IMR-90 (cell line): ENCODE data around the gene SEC24B. TPM values are rescaled to one million over a fixed set of nuclear protein-coding genes. Genes with fewer than 3 reads are reported as not detected.

Experiments used
- ATAC-seq: fragments of 200-7000 bp; cut with Tn5 transposase; 2 replicates; pipeline ENCODE4 v1.9.1; 2020; ENCODE audit warnings: low read depth, mild to moderate bottlenecking, moderate library complexity
- BruUV-seq: library from RNA; stranded (reverse); fragments of 400-500 nt; replicated peaks from 2 replicates; lab custom pipeline; 2021; lab: Mats Ljungman, UMichigan
- CTCF ChIA-PET: fragments of 300-600 bp; formaldehyde crosslinking; extraction: SDS; loops from one replicate; lab custom pipeline; 2021; ENCODE audit warnings: antibody characterized with exemption; lab: Yijun Ruan, JAX
- POLR2A ChIA-PET: fragments of 300-600 bp; sonication (Branson Sonifier 250); formaldehyde crosslinking; loops from one replicate; lab custom pipeline; 2022; ENCODE audit warnings: antibody characterized with exemption; ENCODE audit not compliant: unreplicated experiment; lab: Charles Lee
- DNase-seq: peaks from one replicate; pipeline ENCODE4 v3.0.0; 2013
- H2AFZ ChIP-seq: replicated peaks from 2 replicates; pipeline ENCODE3; 2013; ENCODE audit warnings: low read length, mild to moderate bottlenecking; ENCODE audit not compliant: poor library complexity
- H2AK5ac ChIP-seq: 2 replicates; pipeline ENCODE4 v1.6.1; 2013; ENCODE audit warnings: low read depth, low read length, inconsistent platforms
- H2AK9ac ChIP-seq: replicated peaks from 2 replicates; pipeline ENCODE3; 2013; ENCODE audit warnings: mild to moderate bottlenecking, low read depth, low read length, moderate library complexity; ENCODE audit not compliant: poor library complexity
- H2BK120ac ChIP-seq: 2 replicates; pipeline ENCODE4 v1.6.1; 2013; ENCODE audit warnings: low read depth, low read length, inconsistent platforms
- H2BK15ac ChIP-seq: 3 replicates; pipeline ENCODE4 v1.6.1; 2013; ENCODE audit warnings: low read depth, low read length, inconsistent platforms
- H2BK20ac ChIP-seq: 2 replicates; pipeline ENCODE4 v1.6.1; 2013; ENCODE audit warnings: low read depth, mild to moderate bottlenecking, inconsistent platforms, low read length, moderate library complexity
- H2BK5ac ChIP-seq: 2 replicates; pipeline ENCODE4 v1.6.1; 2013; ENCODE audit warnings: mild to moderate bottlenecking, low read depth, low read length, inconsistent platforms; ENCODE audit not compliant: poor library complexity, severe bottlenecking
- H3K14ac ChIP-seq: replicated peaks from 2 replicates; pipeline ENCODE4 v1.6.1; 2013; ENCODE audit warnings: low read depth, low read length, inconsistent platforms
- H3K18ac ChIP-seq: 2 replicates; pipeline ENCODE4 v1.6.1; 2013; ENCODE audit warnings: low read depth, low read length, control low read depth
- H3K23ac ChIP-seq: 2 replicates; pipeline ENCODE4 v1.6.1; 2013; ENCODE audit warnings: low read depth, low read length, inconsistent platforms
- H3K27ac ChIP-seq: 2 replicates; pipeline ENCODE4 v1.5.1; 2013; ENCODE audit warnings: mild to moderate bottlenecking, control low read depth, low read length; ENCODE audit not compliant: insufficient read depth
- H3K27me3 ChIP-seq: 2 replicates; pipeline ENCODE4 v1.6.1; 2013; ENCODE audit warnings: low read length; ENCODE audit not compliant: control insufficient read depth, insufficient read depth
- H3K36me3 ChIP-seq: 2 replicates; pipeline ENCODE4 v1.6.1; 2013; ENCODE audit warnings: low read length, mixed read lengths; ENCODE audit not compliant: control insufficient read depth, insufficient read depth
- H3K4ac ChIP-seq: 2 replicates; pipeline ENCODE4 v1.6.1; 2013; ENCODE audit warnings: low read depth, low read length, inconsistent platforms
- H3K4me1 ChIP-seq: 2 replicates; pipeline ENCODE4 v1.6.1; 2013; ENCODE audit warnings: low read length, mixed read lengths; ENCODE audit not compliant: control insufficient read depth, insufficient read depth
- H3K4me2 ChIP-seq: 2 replicates; pipeline ENCODE4 v1.6.1; 2013; ENCODE audit warnings: low read depth, mild to moderate bottlenecking, control low read depth, low read length, moderate library complexity
- H3K4me3 ChIP-seq: 2 replicates; pipeline ENCODE4 v1.5.1; 2013; ENCODE audit warnings: low read depth, mild to moderate bottlenecking, control low read depth, low read length, moderate library complexity; ENCODE audit not compliant: insufficient read depth
- H3K56ac ChIP-seq: 2 replicates; pipeline ENCODE4 v1.6.1; 2013; ENCODE audit warnings: low read length, inconsistent platforms; ENCODE audit not compliant: insufficient read depth; ENCODE audit errors: extremely low read depth
- H3K79me1 ChIP-seq, 2 experiments: 2 replicates each; pipeline ENCODE4 v1.6.1; 2013; ENCODE audit warnings: low read length in 2 of 2, inconsistent platforms in 1 of 2, low read depth in 1 of 2
- H3K9ac ChIP-seq: 2 replicates; pipeline ENCODE4 v1.6.1; 2013; ENCODE audit warnings: low read depth, low read length, control low read depth
- H3K9me1 ChIP-seq: 2 replicates; pipeline ENCODE4 v1.6.1; 2013; ENCODE audit warnings: low read length, inconsistent platforms; ENCODE audit not compliant: insufficient read depth
- H3K9me3 ChIP-seq: 2 replicates; pipeline ENCODE4 v1.6.1; 2013; ENCODE audit warnings: low read length; ENCODE audit not compliant: control insufficient read depth, insufficient read depth
- H4K20me1 ChIP-seq: 2 replicates; pipeline ENCODE4 v1.6.1; 2013; ENCODE audit warnings: low read length, inconsistent platforms; ENCODE audit not compliant: insufficient read depth
- H4K5ac ChIP-seq: 2 replicates; pipeline ENCODE4 v1.6.1; 2013; ENCODE audit warnings: mild to moderate bottlenecking, low read depth, low read length, control low read depth
- H4K8ac ChIP-seq, 2 experiments: 2 replicates each; pipeline ENCODE4 v1.6.1; 2013; ENCODE audit warnings: low read depth in 2 of 2, low read length in 2 of 2, control low read depth in 1 of 2, inconsistent platforms in 1 of 2
- H4K91ac ChIP-seq: 2 replicates; pipeline ENCODE4 v1.6.1; 2013; ENCODE audit warnings: low read depth, low read length, inconsistent platforms; ENCODE audit not compliant: insufficient read depth
- BHLHE40 ChIP-seq: fragments of 150-350 bp; IDR thresholded peaks from 2 replicates; pipeline ENCODE4 v1.6.1; 2016; ENCODE audit warnings: mild to moderate bottlenecking, low read depth, low read length
- CEBPB ChIP-seq: IDR thresholded peaks from 2 replicates; pipeline ENCODE4 v1.6.1; 2012; ENCODE audit warnings: low read depth, low read length, improper control_type of control experiment
- CTCF ChIP-seq: conservative IDR thresholded peaks from 2 replicates; pipeline ENCODE4 v1.5.1; 2012; ENCODE audit warnings: mild to moderate bottlenecking, low read depth, low read length, improper control_type of control experiment
- ELK1 ChIP-seq: fragments of 150-350 bp; IDR thresholded peaks from 2 replicates; pipeline ENCODE4 v1.6.1; 2016; ENCODE audit warnings: low read depth, mild to moderate bottlenecking, low read length, moderate library complexity, borderline replicate concordance
- FOS ChIP-seq: fragments of 150-350 bp; IDR thresholded peaks from 2 replicates; pipeline ENCODE4 v1.6.1; 2016; ENCODE audit warnings: low read depth, low read length
- MAFK ChIP-seq: IDR thresholded peaks from 2 replicates; pipeline ENCODE4 v1.6.1; 2012; ENCODE audit warnings: low read depth, low read length, improper control_type of control experiment
- MAZ ChIP-seq: IDR thresholded peaks from 2 replicates; pipeline ENCODE4 v1.6.1; 2012; ENCODE audit warnings: low read depth, mild to moderate bottlenecking, low read length, improper control_type of control experiment, moderate library complexity, borderline replicate concordance
- MXI1 ChIP-seq: IDR thresholded peaks from 2 replicates; pipeline ENCODE4 v1.6.1; 2012; ENCODE audit warnings: low read depth, mild to moderate bottlenecking, low read length, moderate library complexity, borderline replicate concordance
- NFE2L2 ChIP-seq: fragments of 150-350 bp; IDR thresholded peaks from 2 replicates; pipeline ENCODE4 v1.6.1; 2016; ENCODE audit warnings: low read depth, mild to moderate bottlenecking, low read length
- RAD21 ChIP-seq: IDR thresholded peaks from 2 replicates; pipeline ENCODE4 v1.6.1; 2012; ENCODE audit warnings: low read length, improper control_type of control experiment
- RFX5 ChIP-seq: IDR thresholded peaks from 2 replicates; pipeline ENCODE4 v1.8.0; 2012; ENCODE audit warnings: low read depth, mild to moderate bottlenecking, low read length, moderate library complexity
- SMC3 ChIP-seq: fragments of 150-350 bp; IDR thresholded peaks from 2 replicates; pipeline ENCODE4 v1.6.1; 2016; ENCODE audit warnings: low read depth, mild to moderate bottlenecking, antibody characterized with exemption, low read length, moderate library complexity
- USF2 ChIP-seq: fragments of 150-350 bp; IDR thresholded peaks from 2 replicates; pipeline ENCODE4 v1.6.1; 2017; ENCODE audit warnings: mild to moderate bottlenecking, antibody characterized with exemption, low read length, low read depth
- WGBS, 2 experiments: methylation state at CpG; one replicate each; pipeline versions ENCODE4 v1.1.5 to v1.1.7; 2013; ENCODE audit warnings: missing lambda C conversion rate in 2 of 2; ENCODE audit not compliant: insufficient read length in 1 of 2; ENCODE audit errors: extremely low coverage in 2 of 2; 5-methylcytosine and 5-hydroxymethylcytosine counted together
- dilution Hi-C: fragments of 300-500 bp; cut with HindIII; formaldehyde crosslinking; loops from one replicate; pipeline ENCODE4 v1.14.3; 2018; ENCODE audit warnings: low sequenced_read_pairs; ENCODE audit not compliant: unreplicated experiment
- in situ Hi-C: fragments of 300-500 bp; cut with MboI; formaldehyde crosslinking; loops from 3 replicates; pipeline ENCODE4 v1.14.3; 2019; ENCODE audit warnings: low sequenced_read_pairs, inconsistent platforms, mixed read lengths
- intact Hi-C: fragments of 100-400 bp; cut with micrococcal nuclease; formaldehyde crosslinking; loops from 2 replicates; pipeline ENCODE4 v1.10.0; 2022
- polyA plus RNA-seq, 3 experiments: library from polyadenylated mRNA; depleted of rRNA; stranded (reverse); fragments of >200 nt; gene quantifications; 2 replicates each; pipeline ENCODE4 v1.2.3, GENCODE V29; 2012; ENCODE audit warnings: low replicate concordance in 1 of 3
- total RNA-seq: library from RNA; depleted of rRNA; stranded (reverse); fragments of >200 nt; gene quantifications from 2 replicates; pipeline ENCODE4 v1.2.3, GENCODE V29; 2012

The SEC24B gene
- total and polyA plus RNA-seq, 2 of the 4 experiments (the other 2 are of a cell fraction), result 19.0 to 27.4 TPM

- Histone ChIP-seq H2BK20ac (no peak overlapping the region), H3K56ac (no peak overlapping the region), H3K4me2 (no peak overlapping the region), H4K20me1 (peaks cover 31% of the 10 kb centered on the region), H3K9me3 (no peaks in the 10 kb centered on the region; the same call in 1 of the 2 replicates), H2BK120ac (no peak overlapping the region), H2AK9ac (no peak overlapping the region), H4K8ac (no peak overlapping the region), H4K5ac (no peak overlapping the region), H3K4ac (no peak overlapping the region), H3K9ac (no peak overlapping the region), H2BK15ac (no peak overlapping the region), H3K27ac (no peak overlapping the region), H3K18ac (no peak overlapping the region), H3K27me3 (no peaks in the 10 kb centered on the region), H2BK5ac (no peak overlapping the region), H3K9me1 (no peaks in the 10 kb centered on the region; the same call in 1 of the 2 replicates), H2AK5ac (no peak overlapping the region), H4K91ac (no peak overlapping the region), H3K4me3 (no peak overlapping the region), H3K23ac (no peak overlapping the region), H3K4me1 (no peaks in the 10 kb centered on the region), H2AFZ (no peak overlapping the region), H3K14ac (no peak overlapping the region), H3K36me3 (peaks cover 17% of the 10 kb centered on the region), H3K79me1 (peaks cover 32 to 54% of the 10 kb centered on the region in 2 experiments)
- POLR2A ChIA-PET, result no interaction called here
- in situ Hi-C loops, result no loop called here
- CTCF ChIA-PET, result no interaction called here
- intact Hi-C loops, result no loop called here
- no CpG with 5 or more reads among the region's 3 CpGs for WGBS, 2 experiments
- dilution Hi-C loops, result no loop called here
- TF ChIP-seq MAFK (no peak), BHLHE40 (no peak), NFE2L2 (no peak), RFX5 (no peak), FOS (no peak), MAZ (no peak), MXI1 (no peak), SMC3 (no peak), RAD21 (no peak), CTCF (no peak), ELK1 (no peak), CEBPB (no peak), USF2 (no peak)
- BruUV-seq, result no TSS peak
- ATAC-seq, result no peak
- no peak for DNase-seq
These were observed 28.7 kb downstream of the SEC24B start for GRCh38 chr4:109462297-109462696.
